ENCODE data around the gene RANBP17.

The RANBP17 gene

GRCh38 chr5:171023508-171023907 lies 161.7 kb downstream of the RANBP17 start:
- CTCF ChIA-PET: no interaction called here
- Histone ChIP-seq H3K9me3 (ENCODE audit: control insufficient read depth, insufficient read depth, low read depth, low read length) (no peaks in the 10 kb centered on the region), H3K4me1 (ENCODE audit: control insufficient read depth, insufficient read depth, low read length) (no peaks in the 10 kb centered on the region), H3K27ac (ENCODE audit: extremely low read depth, low read depth, low read length) (no peak overlapping the region), H3K4me3 (ENCODE audit: low read depth, low read length) (no peak overlapping the region), H3K36me3 (ENCODE audit: control insufficient read depth in 2 of 2, insufficient read depth in 1 of 2, low read length in 2 of 2) (no peaks in the 10 kb centered on the region; a peak in 1 of 3 replicates)
- POLR2A ChIA-PET: no interaction called here
- TF ChIP-seq SETDB1 (IDR thresholded peaks at IDR 0.05; ENCODE audit: insufficient read length, low read length) (peak; percentile 76), ZNF514 (tag by site-specific recombination; IDR thresholded peaks at IDR 0.05) (no peak)

GRCh38 chr5:171024084-171024483 lies 162.3 kb downstream of the RANBP17 start:
- ChIA-PET CTCF (no interaction called here), POLR2A (no interaction called here)
- H3K4me3 ChIP-seq (ENCODE audit: low read depth, low read length): no peak overlapping the region
- no peaks in the 10 kb centered on the region; a peak in 1 of 3 replicates for H3K36me3 ChIP-seq (ENCODE audit: control insufficient read depth in 2 of 2, insufficient read depth in 1 of 2, low read length in 2 of 2)
- no peak overlapping the region for H3K27ac ChIP-seq (ENCODE audit: extremely low read depth, low read depth, low read length)
- no peaks in the 10 kb centered on the region for H3K9me3 ChIP-seq (ENCODE audit: control insufficient read depth, insufficient read depth, low read depth, low read length)
- TF ChIP-seq ZNF548 (tag by site-specific recombination; IDR thresholded peaks at IDR 0.05): no peak
- TF ChIP-seq ZNF791 (tag by site-specific recombination; IDR thresholded peaks at IDR 0.05): no peak
- no peak for TF ChIP-seq ZBTB8A (tag by site-specific recombination; IDR thresholded peaks at IDR 0.05)
- no peak for TF ChIP-seq ZNF398 (tag by site-specific recombination; IDR thresholded peaks at IDR 0.05)
- TF ChIP-seq ZBTB48 (tag by site-specific recombination; IDR thresholded peaks at IDR 0.05): no peak
- TF ChIP-seq ZBTB44 (tag by site-specific recombination; IDR thresholded peaks at IDR 0.05): no peak
- no peak for TF ChIP-seq ZNF544 (tag by site-specific recombination; IDR thresholded peaks at IDR 0.05)
- no peak for TF ChIP-seq ZNF416 (tag by site-specific recombination; IDR thresholded peaks at IDR 0.05)
- TF ChIP-seq, protein P1, sequence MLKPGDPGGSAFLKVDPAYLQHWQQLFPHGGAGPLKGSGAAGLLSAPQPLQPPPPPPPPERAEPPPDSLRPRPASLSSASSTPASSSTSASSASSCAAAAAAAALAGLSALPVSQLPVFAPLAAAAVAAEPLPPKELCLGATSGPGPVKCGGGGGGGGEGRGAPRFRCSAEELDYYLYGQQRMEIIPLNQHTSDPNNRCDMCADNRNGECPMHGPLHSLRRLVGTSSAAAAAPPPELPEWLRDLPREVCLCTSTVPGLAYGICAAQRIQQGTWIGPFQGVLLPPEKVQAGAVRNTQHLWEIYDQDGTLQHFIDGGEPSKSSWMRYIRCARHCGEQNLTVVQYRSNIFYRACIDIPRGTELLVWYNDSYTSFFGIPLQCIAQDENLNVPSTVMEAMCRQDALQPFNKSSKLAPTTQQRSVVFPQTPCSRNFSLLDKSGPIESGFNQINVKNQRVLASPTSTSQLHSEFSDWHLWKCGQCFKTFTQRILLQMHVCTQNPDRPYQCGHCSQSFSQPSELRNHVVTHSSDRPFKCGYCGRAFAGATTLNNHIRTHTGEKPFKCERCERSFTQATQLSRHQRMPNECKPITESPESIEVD (tag by site-specific recombination; IDR thresholded peaks at IDR 0.05): no peak
- TF ChIP-seq, protein P2, sequence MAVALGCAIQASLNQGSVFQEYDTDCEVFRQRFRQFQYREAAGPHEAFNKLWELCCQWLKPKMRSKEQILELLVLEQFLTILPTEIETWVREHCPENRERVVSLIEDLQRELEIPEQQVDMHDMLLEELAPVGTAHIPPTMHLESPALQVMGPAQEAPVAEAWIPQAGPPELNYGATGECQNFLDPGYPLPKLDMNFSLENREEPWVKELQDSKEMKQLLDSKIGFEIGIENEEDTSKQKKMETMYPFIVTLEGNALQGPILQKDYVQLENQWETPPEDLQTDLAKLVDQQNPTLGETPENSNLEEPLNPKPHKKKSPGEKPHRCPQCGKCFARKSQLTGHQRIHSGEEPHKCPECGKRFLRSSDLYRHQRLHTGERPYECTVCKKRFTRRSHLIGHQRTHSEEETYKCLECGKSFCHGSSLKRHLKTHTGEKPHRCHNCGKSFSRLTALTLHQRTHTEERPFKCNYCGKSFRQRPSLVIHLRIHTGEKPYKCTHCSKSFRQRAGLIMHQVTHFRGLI (tag by site-specific recombination; IDR thresholded peaks at IDR 0.05): no peak
- TF ChIP-seq ZNF132 (tag by site-specific recombination; IDR thresholded peaks at IDR 0.05; ENCODE audit: borderline replicate concordance): no peak
- TF ChIP-seq ZNF133 (tag by site-specific recombination; IDR thresholded peaks at IDR 0.05): no peak
- no peak for TF ChIP-seq GFI1B (tag by site-specific recombination; IDR thresholded peaks at IDR 0.05)
- TF ChIP-seq ZNF248 (tag by site-specific recombination; IDR thresholded peaks at IDR 0.05): no peak
- TF ChIP-seq HOXD13 (CRISPR knock-in tag; IDR thresholded peaks at IDR 0.05; ENCODE audit: borderline replicate concordance): no peak
- no peak for TF ChIP-seq ZNF140 (tag by site-specific recombination; IDR thresholded peaks at IDR 0.05)
- no peak for TF ChIP-seq ZNF433 (tag by site-specific recombination; IDR thresholded peaks at IDR 0.05; ENCODE audit: low read depth)
- TF ChIP-seq ZNF513 (tag by site-specific recombination; IDR thresholded peaks at IDR 0.05): no peak
- no peaks in the 10 kb centered on the region for H3K4me1 ChIP-seq (ENCODE audit: control insufficient read depth, insufficient read depth, low read length)
